H1 (cell line): ENCODE measurements around the gene KNDC1. TPM values are rescaled to one million over a fixed set of nuclear protein-coding genes. Genes with fewer than 3 reads are reported as not detected.

Experiments
- CTCF ChIA-PET: fragments of 300-600 bp; sonication (Branson Sonifier 250); formaldehyde crosslinking; loops from one replicate; lab custom pipeline; 2021; ENCODE audit not compliant: partially characterized antibody; lab: Charles Lee
- POLR2A ChIA-PET: fragments of 300-600 bp; sonication (Branson Sonifier 250); formaldehyde crosslinking; loops from one replicate; lab custom pipeline; 2021; ENCODE audit warnings: inconsistent platforms; ENCODE audit not compliant: partially characterized antibody; lab: Charles Lee
- DNase-seq, 2 experiments: peaks; one replicate each; pipeline versions ENCODE4 v3.0.0 to v3.0.0-alpha.2; 2010 to 2022; ENCODE audit warnings: low spot score in 2 of 2, low read depth in 1 of 2, mixed read lengths in 1 of 2
- FAIRE-seq: peaks from 2 replicates; lab custom pipeline; 2011; peaks lifted over from hg19 to GRCh38; lab: Jason Lieb, UNC
- H2AFZ ChIP-seq: 2 replicates; pipeline ENCODE4 v1.8.1; 2012; ENCODE audit warnings: low read length, inconsistent platforms
- H2AK5ac ChIP-seq: 2 replicates; pipeline ENCODE4 v1.6.1; 2013; ENCODE audit warnings: low read depth, low read length
- H2BK120ac ChIP-seq: replicated peaks from 2 replicates; pipeline ENCODE3; 2013; ENCODE audit warnings: low read depth, low read length, inconsistent platforms
- H2BK12ac ChIP-seq: 2 replicates; pipeline ENCODE4 v1.6.1; 2013; ENCODE audit warnings: low read depth, low read length
- H2BK15ac ChIP-seq: 2 replicates; pipeline ENCODE4 v1.6.1; 2013; ENCODE audit warnings: low read length
- H2BK20ac ChIP-seq: 2 replicates; pipeline ENCODE4 v1.6.1; 2013; ENCODE audit warnings: low read length
- H2BK5ac ChIP-seq: 2 replicates; pipeline ENCODE4 v1.6.1; 2013; ENCODE audit warnings: low read depth, low read length
- H3K14ac ChIP-seq: 2 replicates; pipeline ENCODE4 v1.6.1; 2013; ENCODE audit warnings: inconsistent platforms; ENCODE audit not compliant: insufficient read length
- H3K18ac ChIP-seq: 2 replicates; pipeline ENCODE4 v1.6.1; 2013; ENCODE audit warnings: low read length; ENCODE audit errors: extremely low read depth
- H3K23ac ChIP-seq: 2 replicates; pipeline ENCODE4 v1.6.1; 2013; ENCODE audit warnings: inconsistent platforms; ENCODE audit not compliant: insufficient read length
- H3K23me2 ChIP-seq: 2 replicates; pipeline ENCODE4 v1.6.1; 2013; ENCODE audit warnings: low read depth, low read length
- H3K27ac ChIP-seq: 2 replicates; pipeline ENCODE4 v1.6.1; 2011; ENCODE audit warnings: low read depth, low read length, inconsistent platforms
- H3K27me3 ChIP-seq, 4 experiments: replicated peaks in 1 of 4; 1 replicate in 1 of 4; 2 replicates in 3 of 4; pipeline versions ENCODE4 v1.6.1 to v1.8.1; 2011 to 2013; ENCODE audit warnings: low read length in 3 of 4, mild to moderate bottlenecking in 3 of 4, inconsistent platforms in 2 of 4, mixed read lengths in 2 of 4, moderate library complexity in 1 of 4; ENCODE audit not compliant: control insufficient read depth in 3 of 4, insufficient read depth in 3 of 4; ENCODE audit errors: extremely low read depth in 1 of 4
- H3K36me3 ChIP-seq, 4 experiments: 2 replicates each; pipeline versions ENCODE4 v1.6.1 to v1.8.1; 2011 to 2013; ENCODE audit warnings: mild to moderate bottlenecking in 4 of 4, low read length in 3 of 4, moderate library complexity in 2 of 4, control low read depth in 1 of 4, inconsistent platforms in 1 of 4; ENCODE audit not compliant: insufficient read depth in 4 of 4, control insufficient read depth in 2 of 4
- H3K4ac ChIP-seq: replicated peaks from 2 replicates; pipeline ENCODE3; 2013; ENCODE audit warnings: low read length, low read depth, mixed read lengths, inconsistent platforms; ENCODE audit not compliant: insufficient read length
- H3K4me1 ChIP-seq, 4 experiments: replicated peaks in 1 of 4; 1 replicate in 1 of 4; 2 replicates in 3 of 4; pipeline versions ENCODE4 v1.6.1 to v1.8.1; 2011 to 2013; ENCODE audit warnings: low read length in 3 of 4, inconsistent platforms in 2 of 4, mixed read lengths in 1 of 4; ENCODE audit not compliant: insufficient read depth in 4 of 4, control insufficient read depth in 3 of 4
- H3K4me2 ChIP-seq, 2 experiments: 2 replicates each; pipeline versions ENCODE4 v1.6.1 to v1.8.1; 2011 to 2013; ENCODE audit warnings: low read depth in 2 of 2, low read length in 2 of 2, control low read depth in 1 of 2, inconsistent platforms in 1 of 2, mild to moderate bottlenecking in 1 of 2; ENCODE audit not compliant: insufficient read depth in 1 of 2
- H3K4me3 ChIP-seq, 4 experiments: fragments of 200-600, 300-600 bp in 1 of 4; sonication (generic), shearing (Covaris generic), sonication (Bioruptor Twin) in 1 of 4; 2 replicates each; pipeline versions ENCODE4 v1.5.1 to v1.8.1; 2011 to 2016; ENCODE audit warnings: low read length in 4 of 4, low read depth in 3 of 4, control low read depth in 2 of 4, inconsistent platforms in 2 of 4, mild to moderate bottlenecking in 2 of 4, mixed read lengths in 1 of 4, moderate library complexity in 1 of 4; ENCODE audit not compliant: insufficient read depth in 2 of 4; ENCODE audit errors: extremely low read depth in 1 of 4
- H3K56ac ChIP-seq: replicated peaks from 2 replicates; pipeline ENCODE3; 2013; ENCODE audit warnings: low read depth, mild to moderate bottlenecking, mixed read lengths, low read length, inconsistent platforms; ENCODE audit not compliant: insufficient read length
- H3K79me1 ChIP-seq: 2 replicates; pipeline ENCODE4 v1.6.1; 2013; ENCODE audit warnings: low read depth, low read length, control low read depth
- H3K79me2 ChIP-seq, 2 experiments: 2 replicates each; pipeline versions ENCODE4 v1.6.1 to v1.8.1; 2012 to 2013; ENCODE audit warnings: low read length in 2 of 2, mild to moderate bottlenecking in 2 of 2, inconsistent platforms in 1 of 2; ENCODE audit not compliant: insufficient read depth in 2 of 2, control insufficient read depth in 1 of 2
- H3K9ac ChIP-seq, 4 experiments: replicated peaks in 1 of 4; 1 replicate in 1 of 4; 2 replicates in 3 of 4; pipeline versions ENCODE4 v1.6.1 to v1.8.1; 2011 to 2013; ENCODE audit warnings: low read depth in 3 of 4, low read length in 3 of 4, control low read depth in 2 of 4, mild to moderate bottlenecking in 2 of 4, moderate library complexity in 2 of 4, inconsistent platforms in 1 of 4; ENCODE audit errors: extremely low read depth in 1 of 4
- H3K9me3 ChIP-seq, 2 experiments: 2 replicates each; pipeline versions ENCODE4 v1.6.1 to v1.8.1; 2012 to 2013; ENCODE audit warnings: mild to moderate bottlenecking in 2 of 2, moderate library complexity in 2 of 2, control low read depth in 1 of 2, inconsistent platforms in 1 of 2, low read depth in 1 of 2, low read length in 1 of 2, mixed read lengths in 1 of 2; ENCODE audit not compliant: insufficient read depth in 2 of 2
- H4K20me1 ChIP-seq, 2 experiments: replicated peaks in 1 of 2; 2 replicates each; pipeline versions ENCODE3 to v1.8.1; 2011 to 2013; ENCODE audit warnings: inconsistent platforms in 2 of 2, low read length in 2 of 2, mild to moderate bottlenecking in 1 of 2; ENCODE audit not compliant: insufficient read depth in 2 of 2, control insufficient read depth in 1 of 2
- H4K5ac ChIP-seq: 2 replicates; pipeline ENCODE4 v1.6.1; 2013; ENCODE audit warnings: low read length, low read depth, mixed read lengths, inconsistent platforms; ENCODE audit not compliant: insufficient read length
- H4K8ac ChIP-seq: 2 replicates; pipeline ENCODE4 v1.8.0; 2013; ENCODE audit warnings: mild to moderate bottlenecking, moderate library complexity, low read length, inconsistent platforms; ENCODE audit not compliant: insufficient read depth; ENCODE audit errors: extremely low read depth
- H4K91ac ChIP-seq: replicated peaks from 2 replicates; pipeline ENCODE3; 2013; ENCODE audit warnings: low read length, mixed read lengths, inconsistent platforms; ENCODE audit not compliant: insufficient read length
- CBX8 ChIP-seq: fragments of 300-800, 300-1000 bp; sonication (generic); IDR thresholded peaks from 2 replicates; pipeline ENCODE4 v1.7.1; 2016; ENCODE audit warnings: low read depth, low read length, borderline replicate concordance
- HDAC2 ChIP-seq, 2 experiments: fragments of 300-600 bp in 1 of 2; sonication (generic) in 1 of 2; IDR thresholded peaks; 2 replicates each; pipeline ENCODE4 v1.6.1; 2011 to 2012; ENCODE audit warnings: low read depth in 2 of 2, low read length in 2 of 2, mild to moderate bottlenecking in 2 of 2, moderate library complexity in 2 of 2, borderline replicate concordance in 1 of 2, inconsistent platforms in 1 of 2
- NRF1 ChIP-seq: IDR thresholded peaks from 2 replicates; pipeline ENCODE4 v1.6.1; 2011; ENCODE audit warnings: mild to moderate bottlenecking, low read depth, low read length, improper control_type of control experiment
- RFX5 ChIP-seq: IDR thresholded peaks from 2 replicates; pipeline ENCODE4 v1.6.1; 2011; ENCODE audit warnings: low read depth, low read length, improper control_type of control experiment, borderline replicate concordance
- SIN3A ChIP-seq, 2 experiments: IDR thresholded peaks in 1 of 2; conservative IDR thresholded peaks in 1 of 2; 2 replicates each; pipeline ENCODE4 v1.6.1; 2011 to 2012; ENCODE audit warnings: low read length in 2 of 2, improper control_type of control experiment in 1 of 2, low read depth in 1 of 2, mild to moderate bottlenecking in 1 of 2
- WGBS, 2 experiments: shearing (Covaris generic) in 1 of 2; methylation state at CpG; one replicate each; pipeline versions ENCODE4 v1.1.6 to v1.1.7; 2013 to 2015; ENCODE audit warnings: low lambda C conversion rate in 2 of 2, mixed read lengths in 2 of 2, inconsistent platforms in 1 of 2, low coverage in 1 of 2, missing lambda C conversion rate in 1 of 2; ENCODE audit not compliant: insufficient replicate concordance in 2 of 2, insufficient coverage in 1 of 2, insufficient read length in 1 of 2; ENCODE audit errors: extremely low coverage in 1 of 2, missing lambda C conversion rate in 1 of 2; 5-methylcytosine and 5-hydroxymethylcytosine counted together
- polyA plus RNA-seq, 7 experiments: library from polyadenylated mRNA; depleted of rRNA in 3 of 7; stranded (reverse) in 5 of 7; unstranded in 2 of 7; fragments of >200 nt in 5 of 7; fragments of 200-250 nt in 2 of 7; gene quantifications; 1 replicate in 5 of 7; 2 replicates in 1 of 7; 4 replicates in 1 of 7; pipeline versions ENCODE4 v1.2.1 to v1.2.3, GENCODE V29; 2011 to 2013; ENCODE audit warnings: missing spikeins in 2 of 7, mixed read lengths in 2 of 7
- total RNA-seq: library from RNA; stranded (reverse); fragmentation: NEBNext Ultra II Directional; extraction: Animal tissue kit (Norgen Biotek cat#: 25700); gene quantifications from 2 replicates; pipeline ENCODE4 v1.2.1, GENCODE V29; 2021
- TF ChIP-seq, protein P1 (sequence below): IDR thresholded peaks from 2 replicates; pipeline ENCODE4 v1.6.1; 2011; ENCODE audit warnings: low read depth, mild to moderate bottlenecking, low read length; ENCODE audit not compliant: insufficient read depth

Gene KNDC1
- total and polyA plus RNA-seq, 2 of the 8 experiments (the other 6 are each of a cell fraction or from before 2014, with no cell fraction given) = 7.5 to 16.7 TPM

DNA sequence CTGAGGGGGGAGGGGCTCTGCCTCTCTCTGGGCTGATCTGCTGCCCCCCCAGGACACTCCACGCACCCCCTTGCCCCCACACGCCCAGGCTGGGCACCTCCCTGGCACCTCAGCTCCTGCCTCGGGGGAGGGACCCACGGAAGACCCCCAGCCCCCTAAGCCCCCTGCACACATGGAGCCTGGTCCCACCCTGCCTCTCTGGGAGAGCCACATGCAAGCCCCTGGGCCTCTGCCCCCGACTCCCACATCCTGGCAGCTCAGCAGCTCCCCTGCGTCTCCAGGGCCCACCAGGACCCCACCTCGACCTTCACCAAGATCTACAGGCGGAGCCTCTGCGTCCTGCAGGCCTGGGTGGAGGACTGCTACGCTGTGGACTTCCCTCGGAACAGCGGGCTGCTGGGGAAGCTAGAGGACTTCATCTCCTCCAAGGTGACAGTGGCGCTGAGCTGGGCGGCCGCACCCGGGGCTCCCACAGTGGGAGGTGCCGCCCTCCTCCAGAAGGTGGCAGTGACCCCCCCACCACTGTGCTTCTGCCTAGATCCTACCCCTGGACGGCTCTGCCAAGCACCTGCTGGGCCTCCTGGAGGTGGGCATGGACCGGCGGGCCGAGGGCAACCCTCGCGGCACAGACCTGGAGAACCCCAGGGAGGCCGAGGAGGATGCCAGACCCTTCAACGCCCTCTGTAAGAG is 51.3 kb downstream of the KNDC1 start:
- Histone ChIP-seq H3K18ac (no peak overlapping the region; the same call in 1 of the 2 replicates), H3K79me2 (no peaks in the 10 kb centered on the region), H3K27ac (no peak overlapping the region; the same call in 1 of the 2 replicates), H2AFZ (no peak overlapping the region), H3K9me3 (peaks cover 0 to 4% of the 10 kb centered on the region in 2 experiments; a peak in 1 of 4 replicates), H2BK12ac (no peak overlapping the region), H2AK5ac (no peak overlapping the region), H4K8ac (peak overlapping the region; percentile 25; the same call in 1 of the 2 replicates), H3K14ac (no peak overlapping the region), H4K91ac (no peak overlapping the region), H3K23me2 (peaks cover 8% of the 10 kb centered on the region), H3K36me3 (no peaks in the 10 kb centered on the region; a peak in 3 of 8 replicates), H2BK15ac (no peak overlapping the region), H2BK5ac (no peak overlapping the region), H2BK120ac (no peak overlapping the region), H3K56ac (no peak overlapping the region), H4K20me1 (peaks cover 0 to 12% of the 10 kb centered on the region in 2 experiments), H3K4me3 (no peak overlapping the region), H3K79me1 (no peaks in the 10 kb centered on the region), H3K27me3 (no peaks in the 10 kb centered on the region; a peak in 1 of 7 replicates), H3K9ac (no peak overlapping the region), H3K4me2 (no peak overlapping the region), H3K23ac (no peak overlapping the region), H4K5ac (no peak overlapping the region), H3K4ac (no peak overlapping the region), H2BK20ac (no peak overlapping the region), H3K4me1 (no peaks in the 10 kb centered on the region; a peak in 1 of 7 replicates)
- WGBS, 2 experiments = 89% methylated on average over 18 of the region's 25 CpGs; no CpG with 5 or more reads in 1 of the 2 experiments
- FAIRE-seq (no peak), DNase-seq (no peak)
- ChIA-PET CTCF (interaction anchor here (0.7 to 1.6 kb wide), 3 partner anchors 15 to 52 kb away, joined by 3 to 5 read pairs (median 5); no protein-coding TSS in a partner anchor), POLR2A (interaction anchor here (0.9 to 2.3 kb wide), 3 partner anchors 8 to 52 kb away, joined by 3 to 8 read pairs (median 3); no protein-coding TSS in a partner anchor)
- no peak for TF ChIP-seq CBX8
- TF ChIP-seq NRF1 = no peak
- no peak for TF ChIP-seq SIN3A (conservative IDR thresholded peaks at IDR 0.05 in 1 of 2, IDR thresholded peaks at IDR 0.05 in 1 of 2; ENCODE audit: low read depth in 1 of 2, low read length in 2 of 2)
- TF ChIP-seq RFX5 = no peak
- TF ChIP-seq, protein P1, sequence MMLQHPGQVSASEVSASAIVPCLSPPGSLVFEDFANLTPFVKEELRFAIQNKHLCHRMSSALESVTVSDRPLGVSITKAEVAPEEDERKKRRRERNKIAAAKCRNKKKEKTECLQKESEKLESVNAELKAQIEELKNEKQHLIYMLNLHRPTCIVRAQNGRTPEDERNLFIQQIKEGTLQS = no peak
- TF ChIP-seq HDAC2 (IDR thresholded peaks at IDR 0.05; ENCODE audit: borderline replicate concordance in 1 of 2, low read depth in 2 of 2, low read length in 2 of 2) = no peak
